IPS-18a (cell line): Measurements from ENCODE around the gene MRPS18B.
"Not testable (repeated sequence)": the region's sequence is repeated elsewhere in the genome, so short reads cannot be mapped to it uniquely, and the experiment has no call there.

Experiments
- H3K27ac ChIP-seq: one replicate; pipeline ENCODE4 v1.5.1; 2013; ENCODE audit warnings: low read length
- H3K27me3 ChIP-seq: one replicate; pipeline ENCODE4 v1.6.1; 2013; ENCODE audit warnings: mild to moderate bottlenecking, low read length; ENCODE audit not compliant: control insufficient read depth, insufficient read depth
- H3K36me3 ChIP-seq: one replicate; pipeline ENCODE4 v1.6.1; 2013; ENCODE audit warnings: low read depth, low read length; ENCODE audit not compliant: control insufficient read depth
- H3K4me1 ChIP-seq: one replicate; pipeline ENCODE4 v1.6.1; 2013; ENCODE audit warnings: low read depth, low read length; ENCODE audit not compliant: control insufficient read depth
- H3K4me3 ChIP-seq: one replicate; pipeline ENCODE4 v1.5.1; 2013; ENCODE audit warnings: low read length
- H3K9ac ChIP-seq: one replicate; pipeline ENCODE4 v1.6.1; 2013; ENCODE audit warnings: mild to moderate bottlenecking, low read length, moderate library complexity
- H3K9me3 ChIP-seq: one replicate; pipeline ENCODE4 v1.6.1; 2013; ENCODE audit warnings: low read depth, low read length; ENCODE audit not compliant: control insufficient read depth

MRPS18B gene

DNA sequence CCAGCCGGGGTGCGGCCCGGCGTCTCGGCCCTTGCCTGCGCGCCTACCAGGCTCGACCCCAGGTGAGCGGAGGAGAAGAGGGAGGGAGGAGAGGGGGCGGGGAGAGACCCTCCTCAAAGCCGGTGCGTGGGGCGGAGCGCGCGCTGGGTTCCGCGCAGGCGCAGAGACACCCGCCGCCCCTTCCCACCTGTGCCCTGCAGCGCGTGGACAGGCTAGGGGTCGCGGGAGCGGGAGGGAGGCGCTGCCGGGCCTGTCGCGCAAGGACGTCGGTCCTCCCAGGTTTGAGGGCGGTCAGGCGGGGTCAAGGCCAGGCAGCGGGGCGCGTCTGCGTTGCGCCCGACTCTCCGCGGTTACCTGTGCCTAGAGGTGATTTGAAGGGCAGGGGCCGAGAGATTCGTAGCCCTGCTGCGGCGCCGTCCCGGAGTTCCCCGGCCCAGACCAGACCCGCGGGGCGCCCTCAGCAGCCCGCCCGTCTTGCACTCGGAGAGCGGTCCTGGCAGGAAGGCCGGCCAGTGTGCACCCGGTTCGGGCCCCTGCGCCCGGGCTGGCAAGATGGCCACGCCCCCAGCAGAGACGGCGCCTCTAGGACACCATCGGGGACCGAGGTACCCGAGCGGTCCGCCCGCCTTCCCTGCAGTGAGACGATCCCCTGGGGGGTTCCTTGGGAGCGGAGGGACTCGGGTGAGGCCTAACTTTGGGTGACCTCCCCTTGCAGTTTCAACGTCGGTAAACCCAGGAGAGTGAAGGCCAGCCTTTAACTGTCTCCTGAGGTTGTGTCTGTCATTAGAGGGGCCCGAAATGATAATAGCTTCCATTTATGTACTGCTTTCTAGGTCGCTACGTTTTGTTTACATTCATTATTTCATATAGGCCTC is 29.8 kb downstream of the MRPS18B start:
- H3K4me3 ChIP-seq = peak overlapping the region; percentile 81
- peak overlapping the region; percentile 84 for H3K9ac ChIP-seq
- H3K36me3 ChIP-seq = peaks cover 21% of the 10 kb centered on the region
- H3K27me3 ChIP-seq = no peaks in the 10 kb centered on the region
- peaks cover 8% of the 10 kb centered on the region for H3K4me1 ChIP-seq
- no peaks in the 10 kb centered on the region for H3K9me3 ChIP-seq
- H3K27ac ChIP-seq = peak overlapping the region; percentile 31

GRCh38 chr6:30651143-30651542 is 33.5 kb downstream of the MRPS18B start:
- no peaks in the 10 kb centered on the region for H3K9me3 ChIP-seq
- H3K4me1 ChIP-seq = peaks cover 8% of the 10 kb centered on the region
- no peak overlapping the region for H3K27ac ChIP-seq
- no peak overlapping the region for H3K9ac ChIP-seq
- H3K4me3 ChIP-seq = no peak overlapping the region
- H3K27me3 ChIP-seq = no peaks in the 10 kb centered on the region
- H3K36me3 ChIP-seq = peaks cover 51% of the 10 kb centered on the region

- H3K9ac ChIP-seq = no peak overlapping the region
- H3K9me3 ChIP-seq = no peaks in the 10 kb centered on the region
- no peaks in the 10 kb centered on the region for H3K27me3 ChIP-seq
- H3K4me1 ChIP-seq = no peaks in the 10 kb centered on the region
- no peak overlapping the region for H3K27ac ChIP-seq
- no peak overlapping the region for H3K4me3 ChIP-seq
- peaks cover 71% of the 10 kb centered on the region for H3K36me3 ChIP-seq
Observed at GRCh38 chr6:30654798-30655742, 37.4 kb downstream of the MRPS18B start.

- H3K27ac ChIP-seq = no peak overlapping the region
Observed at GRCh38 chr6:30655743-30656094, 38.1 kb downstream of the MRPS18B start.

DNA sequence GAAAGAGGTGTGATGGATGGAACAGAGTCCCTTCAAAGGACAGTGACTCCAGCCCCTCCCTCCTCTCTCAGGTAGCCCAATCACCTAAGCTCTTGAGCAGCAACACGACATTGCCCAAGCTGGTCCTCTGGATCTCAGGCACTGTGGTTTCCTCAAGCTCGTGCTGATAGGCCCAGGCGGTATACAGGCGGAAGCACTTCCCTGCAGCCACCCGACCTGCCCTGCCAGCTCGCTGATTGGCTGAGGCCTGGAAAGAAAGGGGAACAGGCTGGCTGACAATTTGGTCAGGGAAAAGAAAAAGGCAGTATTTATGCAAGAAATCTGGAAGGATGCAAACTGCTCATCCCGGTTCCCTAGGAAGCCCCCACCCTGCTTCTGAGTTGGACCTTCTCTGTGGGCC is 38.9 kb downstream of the MRPS18B start:
- Histone ChIP-seq H3K9me3 (no peaks in the 10 kb centered on the region), H3K9ac (no peak overlapping the region), H3K27ac (no peak overlapping the region), H3K27me3 (no peaks in the 10 kb centered on the region), H3K36me3 (peaks cover 68% of the 10 kb centered on the region), H3K4me3 (no peak overlapping the region), H3K4me1 (no peaks in the 10 kb centered on the region)

More at GRCh38 chr6:30655743-30656094, 38.1 kb downstream of the MRPS18B start:
- Histone ChIP-seq H3K27me3 (no peaks in the 10 kb centered on the region), H3K4me1 (no peaks in the 10 kb centered on the region), H3K9me3 (no peaks in the 10 kb centered on the region), H3K4me3 (no peak overlapping the region), H3K9ac (no peak overlapping the region), H3K36me3 (peaks cover 74% of the 10 kb centered on the region)

DNA sequence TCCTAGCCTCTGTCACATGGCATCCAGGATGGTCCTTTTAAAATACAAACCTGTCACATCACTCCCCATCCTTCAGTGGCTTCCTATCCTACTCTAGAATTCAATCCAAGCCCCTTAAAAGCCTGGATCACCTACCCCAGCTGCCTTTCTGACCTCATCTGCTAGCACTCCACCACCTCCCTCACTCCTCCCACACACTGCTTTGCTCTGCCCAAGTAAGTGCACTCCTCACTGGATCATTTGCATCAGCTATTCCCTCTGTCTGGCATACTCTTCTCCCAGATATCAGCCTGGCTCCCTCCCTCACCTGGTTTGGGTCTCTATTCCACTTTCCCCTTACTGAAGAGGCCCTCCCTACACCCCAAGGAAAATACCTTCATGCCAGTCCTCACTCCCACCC is 39.8 kb downstream of the MRPS18B start:
- Histone ChIP-seq H3K36me3 (peaks cover 68% of the 10 kb centered on the region), H3K4me1 (no peaks in the 10 kb centered on the region)

DNA sequence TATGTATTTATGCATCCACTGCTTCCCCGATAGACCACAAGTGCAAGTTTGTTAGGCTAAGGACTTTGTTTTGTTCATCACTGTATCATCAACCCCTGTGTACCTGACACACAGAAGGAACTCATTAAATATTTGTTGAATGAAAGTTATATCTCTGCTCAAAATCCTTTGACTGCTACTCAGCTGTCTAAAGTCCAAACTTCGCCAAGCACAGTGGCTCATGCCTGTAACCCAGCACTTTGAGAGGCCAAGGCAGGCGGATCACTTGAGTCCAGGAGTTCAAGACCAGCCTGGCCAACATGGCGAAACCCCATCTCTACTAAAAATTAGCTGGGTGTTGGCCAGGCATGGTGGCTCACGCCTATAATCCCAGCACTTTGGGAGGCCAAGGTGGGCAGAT is 40.3 kb downstream of the MRPS18B start:
- H3K27ac ChIP-seq, H3K27me3 ChIP-seq, H3K9ac ChIP-seq, H3K9me3 ChIP-seq, H3K4me1 ChIP-seq, H3K4me3 ChIP-seq: not testable (repeated sequence)
- peaks cover 69% of the 10 kb centered on the region for H3K36me3 ChIP-seq

More for the DNA sequence above, 39.8 kb downstream of the MRPS18B start:
- Histone ChIP-seq H3K4me3 (no peak overlapping the region), H3K9ac (no peak overlapping the region), H3K27ac (no peak overlapping the region), H3K27me3 (no peaks in the 10 kb centered on the region), H3K9me3 (no peaks in the 10 kb centered on the region)

GRCh38 chr6:30664994-30665767 is 47.5 kb downstream of the MRPS18B start:
- no peak overlapping the region for H3K9ac ChIP-seq

DNA sequence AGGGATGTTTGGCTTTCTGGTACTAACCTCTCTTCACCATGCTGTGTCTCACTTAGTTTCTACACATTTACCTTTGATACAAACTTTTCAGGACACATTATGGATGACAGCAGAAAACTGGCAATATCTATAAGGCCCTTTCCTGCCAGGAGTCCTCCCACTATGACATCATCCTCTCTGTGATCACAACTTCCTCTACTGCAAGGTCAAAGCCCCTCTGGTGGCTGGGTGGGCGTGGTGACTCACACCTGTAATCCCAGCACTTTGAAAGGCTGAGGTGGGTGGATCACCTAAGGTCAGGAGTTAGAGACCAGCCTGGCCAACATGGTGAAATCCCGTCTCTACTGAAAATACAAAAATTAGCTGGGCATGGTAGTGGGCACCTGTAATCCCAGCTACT is 48.7 kb downstream of the MRPS18B start:
- not testable (repeated sequence) for H3K9me3 ChIP-seq, H3K27ac ChIP-seq, H3K27me3 ChIP-seq, H3K9ac ChIP-seq, H3K4me3 ChIP-seq, H3K4me1 ChIP-seq
- peaks cover 58% of the 10 kb centered on the region for H3K36me3 ChIP-seq

More at GRCh38 chr6:30664994-30665767, 47.5 kb downstream of the MRPS18B start:
- Histone ChIP-seq H3K9me3 (no peaks in the 10 kb centered on the region), H3K27me3 (no peaks in the 10 kb centered on the region), H3K36me3 (peaks cover 52% of the 10 kb centered on the region), H3K4me3 (no peak overlapping the region), H3K27ac (no peak overlapping the region), H3K4me1 (no peaks in the 10 kb centered on the region)

DNA sequence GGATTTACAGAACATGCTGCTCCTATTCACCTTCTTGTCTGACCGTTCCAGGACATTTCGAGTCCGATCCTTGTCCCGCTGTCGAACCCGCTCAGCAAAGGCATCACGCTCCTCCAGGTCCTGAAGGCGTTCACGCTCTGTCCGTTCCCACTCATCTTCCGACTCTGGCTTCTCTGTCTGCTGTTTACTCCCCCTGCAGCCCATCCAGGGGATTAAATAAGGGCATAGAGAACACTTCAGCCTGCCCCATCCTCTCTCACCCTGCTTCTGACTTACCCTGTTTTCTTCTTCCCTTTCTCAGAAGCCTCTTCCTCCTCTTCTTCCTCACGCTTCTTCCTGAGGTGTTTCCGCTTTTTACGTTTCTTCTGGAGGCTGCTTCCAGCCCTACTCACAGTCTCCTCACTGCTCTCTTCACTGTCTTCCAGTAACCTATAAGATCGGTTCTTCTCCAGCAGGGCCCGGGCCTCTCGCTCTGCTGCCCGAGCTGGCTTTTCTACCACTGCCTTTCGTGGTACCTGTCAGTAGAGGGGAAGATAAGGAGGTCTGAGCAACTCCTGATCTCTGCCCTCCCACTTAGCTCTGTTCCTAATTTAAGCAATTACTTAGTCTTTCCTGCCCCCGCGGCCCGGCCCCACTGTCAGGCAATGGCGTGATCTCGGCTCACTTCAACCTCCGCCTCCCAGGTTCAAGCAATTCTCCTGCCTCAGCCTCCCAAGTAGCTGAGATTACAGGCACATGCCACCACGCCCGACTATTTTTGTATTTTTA is 53.3 kb downstream of the MRPS18B start:
- H3K27ac ChIP-seq = no peak overlapping the region
- no peaks in the 10 kb centered on the region for H3K27me3 ChIP-seq
- peaks cover 24% of the 10 kb centered on the region for H3K36me3 ChIP-seq
- H3K4me3 ChIP-seq = no peak overlapping the region
- H3K9ac ChIP-seq = no peak overlapping the region
- H3K9me3 ChIP-seq = no peaks in the 10 kb centered on the region
- no peaks in the 10 kb centered on the region for H3K4me1 ChIP-seq
